NCI-H345 (cell line): ENCODE data around the gene CCNF.

Experiments used
- DNase-seq: peaks from one replicate; lab custom pipeline; 2025; lab: John Stamatoyannopoulos, UW

Gene CCNF

GRCh38 chr16:2457267-2457666 is 28.0 kb downstream of the CCNF start:
- no peak for DNase-seq

GRCh38 chr16:2457946-2458345 is 28.7 kb downstream of the CCNF start:
- DNase-seq: no peak

GRCh38 chr16:2458887-2459646 is 29.8 kb downstream of the CCNF start:
- DNase-seq: peak; percentile 36

GRCh38 chr16:2459647-2460390 is 30.6 kb downstream of the CCNF start, which contains the start of gene TEDC2:
TEDC2 (plus strand) TSS chr16:2460109; CDS start chr16:2460145, 36 bp downstream.
- DNase-seq: peak; percentile 97

GRCh38 chr16:2460391-2460713 is 31.1 kb downstream of the CCNF start:
- DNase-seq: no peak

GRCh38 chr16:2460916-2461315 is 31.7 kb downstream of the CCNF start:
- no peak for DNase-seq

- no peak for DNase-seq
Measured at GRCh38 chr16:2462031-2462866, 33.0 kb downstream of the CCNF start.

GRCh38 chr16:2464333-2464732 is 35.1 kb downstream of the CCNF start:
- no peak for DNase-seq

- DNase-seq: peak; percentile 26
Measured at GRCh38 chr16:2465653-2466415, 36.6 kb downstream of the CCNF start.

- DNase-seq: peak; percentile 21
Measured at GRCh38 chr16:2466667-2467527, 37.6 kb downstream of the CCNF start.

- peak; percentile 92 for DNase-seq
Measured at GRCh38 chr16:2467528-2468232, 38.4 kb downstream of the CCNF start.

GRCh38 chr16:2468233-2468724 is 39.0 kb downstream of the CCNF start:
- DNase-seq: peak; percentile 93

GRCh38 chr16:2468725-2469398 is 39.6 kb downstream of the CCNF start:
- peak; percentile 98 for DNase-seq

GRCh38 chr16:2469399-2470233 is 40.4 kb downstream of the CCNF start:
- DNase-seq: peak; percentile 40

- DNase-seq: no peak
Measured at GRCh38 chr16:2470234-2470601, 41.0 kb downstream of the CCNF start.

GRCh38 chr16:2470603-2471015 is 41.4 kb downstream of the CCNF start:
- peak; percentile 73 for DNase-seq

- DNase-seq: peak; percentile 86
Measured at GRCh38 chr16:2471016-2471652, 41.9 kb downstream of the CCNF start, which contains the start of gene NTN3. NTN3 (plus strand) TSS chr16:2471297; CDS start chr16:2471702, 405 bp downstream.
